K562 (cell line): ENCODE measurements around the gene GPR37L1. TPM values are rescaled to one million over a fixed set of nuclear protein-coding genes. Genes with fewer than 3 reads are reported as not detected.

Source experiments
- BCL6 ChIP-seq: fragments of 250-450 bp; sonication (Bioruptor Pico); IDR thresholded peaks from 2 replicates; pipeline ENCODE4 v1.4.0; 2020
- CGGBP1 ChIP-seq: fragments of 250-450 bp; sonication (Bioruptor Pico); IDR thresholded peaks from 2 replicates; pipeline ENCODE4 v1.9.0; 2021; ENCODE audit warnings: mild to moderate bottlenecking
- CHD1 ChIP-seq: fragments of 200-600 bp; sonication (generic); IDR thresholded peaks from one replicate; pipeline ENCODE4 v1.6.1; 2012; ENCODE audit warnings: mild to moderate bottlenecking, moderate library complexity, low read length, inconsistent platforms
- CUX1 ChIP-seq: fragments of 200-800 bp; sonication (Bioruptor generic); IDR thresholded peaks from 2 replicates; pipeline ENCODE4 v1.6.1; 2016; ENCODE audit warnings: missing genetic modification characterization, missing compliant biosample characterization
- EP400 ChIP-seq: fragments of 450-650 bp; IDR thresholded peaks from 2 replicates; pipeline ENCODE4 v1.6.1; 2017; ENCODE audit warnings: antibody characterized with exemption, mild to moderate bottlenecking, moderate library complexity
- FUS ChIP-seq: fragments of 200-400 bp; formaldehyde crosslinking; optimal IDR thresholded peaks from 2 replicates; pipeline ENCODE3; 2017; ENCODE audit warnings: low read depth, low read length
- GATAD2B ChIP-seq: fragments of 450-650 bp; IDR thresholded peaks from 2 replicates; pipeline ENCODE4 v1.6.1; 2017; ENCODE audit warnings: mild to moderate bottlenecking, borderline replicate concordance
- MTA2 ChIP-seq: fragments of 450-650 bp; IDR thresholded peaks from 2 replicates; pipeline ENCODE4 v1.6.1; 2016; ENCODE audit warnings: low read depth
- MYC ChIP-seq, 2 experiments: fragments of 250-450 bp in 1 of 2; sonication (Bioruptor Pico) in 1 of 2; IDR thresholded peaks; 2 replicates each; pipeline versions ENCODE4 v1.5.1 to v1.6.1; 2012 to 2021; ENCODE audit warnings: low read depth in 2 of 2, borderline replicate concordance in 1 of 2, improper control_type of control experiment in 1 of 2, low read length in 1 of 2, mild to moderate bottlenecking in 1 of 2, moderate library complexity in 1 of 2
- NR1H2 ChIP-seq: sonication (generic); formaldehyde crosslinking; IDR thresholded peaks from 2 replicates; pipeline ENCODE4 v1.4.0; 2020; ENCODE audit warnings: mild to moderate bottlenecking, missing genetic modification reagents
- POLR2A ChIP-seq: fragments of 450-650 bp; conservative IDR thresholded peaks from 2 replicates; pipeline ENCODE4 v1.6.1; 2016
- POLR2G ChIP-seq: fragments of 200-400 bp; formaldehyde crosslinking; IDR thresholded peaks from 2 replicates; pipeline ENCODE4 v1.6.1; 2017; ENCODE audit warnings: low read depth, mild to moderate bottlenecking, antibody characterized with exemption, low read length, moderate library complexity
- SPI1 ChIP-seq: IDR thresholded peaks from 2 replicates; pipeline ENCODE4 v1.6.1; 2011; ENCODE audit warnings: low read depth, low read length, control low read depth, borderline replicate concordance
- YBX1 ChIP-seq: fragments of 450-650 bp; IDR thresholded peaks from 2 replicates; pipeline ENCODE4 v1.7.1; 2016; ENCODE audit warnings: mild to moderate bottlenecking
- ZBTB43 ChIP-seq: sonication (generic); formaldehyde crosslinking; IDR thresholded peaks from 2 replicates; pipeline ENCODE4 v1.8.0; 2023; ENCODE audit warnings: mild to moderate bottlenecking, missing genetic modification reagents
- ZNF740 ChIP-seq, 3 experiments: fragments of 200-800 bp in 1 of 3; sonication (Bioruptor generic) in 1 of 3; sonication (generic) in 1 of 3; formaldehyde crosslinking in 1 of 3; IDR thresholded peaks; 2 replicates each; pipeline versions ENCODE4 v1.6.1 to v1.8.0; 2016 to 2022; ENCODE audit warnings: mild to moderate bottlenecking in 2 of 3, missing compliant biosample characterization in 2 of 3, missing genetic modification characterization in 2 of 3, missing genetic modification reagents in 1 of 3
- ZNF79 ChIP-seq: fragments of 250-450 bp; sonication (Bioruptor Pico); IDR thresholded peaks from 2 replicates; pipeline ENCODE4 v1.4.0; 2020; ENCODE audit warnings: low read depth, mild to moderate bottlenecking, moderate library complexity
- polyA plus RNA-seq, 8 experiments: library from polyadenylated mRNA; depleted of rRNA in 4 of 8; stranded (reverse) in 5 of 8; unstranded in 3 of 8; fragments of >200 nt; fragmentation: Nextera tagmentation in 2 of 8; fragmentation: Illumina TruSeq in 1 of 8; extraction: Ambion mirVana in 2 of 8; extraction: Trizol in 1 of 8; gene quantifications; 2 replicates each; pipeline versions ENCODE4 v1.2.1 to v1.2.3, GENCODE V29; 2011 to 2014; ENCODE audit warnings: inconsistent platforms in 1 of 8, missing spikeins in 1 of 8
- total RNA-seq, 7 experiments: library from RNA; depleted of rRNA in 6 of 7; stranded (reverse); fragments of >200 nt in 6 of 7; fragmentation: Illumina TruSeq in 2 of 7; extraction: Trizol in 2 of 7; gene quantifications; 2 replicates each; pipeline versions ENCODE4 v1.2.1 to v1.2.3, GENCODE V29; 2011 to 2021; ENCODE audit warnings: low replicate concordance in 1 of 7

Gene GPR37L1
- total and polyA plus RNA-seq, 9 of the 15 experiments (the other 6 are each of a cell fraction or from before 2014, with no cell fraction given), result not detected

- TF ChIP-seq ZNF740 (CRISPR knock-in tag; IDR thresholded peaks at IDR 0.05), result no peak
- peak in 1 of 2 experiments; percentile 17; a peak in 1 of 4 replicates for TF ChIP-seq ZNF740 (tag; IDR thresholded peaks at IDR 0.05)
- TF ChIP-seq POLR2G, result peak; percentile 63; the same call in 1 of the 2 replicates
- TF ChIP-seq FUS, result no peak
- TF ChIP-seq MTA2, result no peak
- peak; percentile 32 for TF ChIP-seq GATAD2B
- peak; percentile 85; the same call in 1 of the 2 replicates for TF ChIP-seq NR1H2 (CRISPR knock-in tag)
- TF ChIP-seq CGGBP1 (CRISPR knock-in tag), result no peak
- TF ChIP-seq POLR2A, result peak; percentile 35
- no peak for TF ChIP-seq ZNF79
- peak; percentile 58 for TF ChIP-seq CHD1
- 0 out of 2 replicates have a peak, but pooled peaks have one; percentile 9 for TF ChIP-seq EP400
- peak; percentile 67; the same call in 1 of the 2 replicates for TF ChIP-seq SPI1
- TF ChIP-seq CUX1 (CRISPR knock-in tag), result peak; percentile 87
- TF ChIP-seq ZBTB43 (CRISPR knock-in tag), result no peak
- no peak for TF ChIP-seq YBX1
- TF ChIP-seq MYC (IDR thresholded peaks at IDR 0.05; ENCODE audit: low read depth, low read length), result peak; percentile 23; the same call in 1 of the 2 replicates
- no peak; the same call in 1 of the 2 replicates for TF ChIP-seq MYC (CRISPR knock-in tag; IDR thresholded peaks at IDR 0.05; ENCODE audit: borderline replicate concordance, low read depth)
- TF ChIP-seq BCL6, result no peak
Observed at GRCh38 chr1:202161151-202162046, 38.7 kb downstream of the GPR37L1 start (continued).
